CD4-positive, alpha-beta T cell treated with Interleukin-4 for 4 hours (primary cell): ENCODE measurements around the gene NHLRC4.

Source experiments
- DNase-seq: peaks from one replicate; pipeline ENCODE4 v3.0.0-alpha.2; 2020

Gene NHLRC4

GRCh38 chr16:554640-555365 lies 12.0 kb upstream of the NHLRC4 start:
- DNase-seq: no peak

- no peak for DNase-seq
These were observed 11.0 kb upstream of the NHLRC4 start for GRCh38 chr16:555528-556473.

DNA sequence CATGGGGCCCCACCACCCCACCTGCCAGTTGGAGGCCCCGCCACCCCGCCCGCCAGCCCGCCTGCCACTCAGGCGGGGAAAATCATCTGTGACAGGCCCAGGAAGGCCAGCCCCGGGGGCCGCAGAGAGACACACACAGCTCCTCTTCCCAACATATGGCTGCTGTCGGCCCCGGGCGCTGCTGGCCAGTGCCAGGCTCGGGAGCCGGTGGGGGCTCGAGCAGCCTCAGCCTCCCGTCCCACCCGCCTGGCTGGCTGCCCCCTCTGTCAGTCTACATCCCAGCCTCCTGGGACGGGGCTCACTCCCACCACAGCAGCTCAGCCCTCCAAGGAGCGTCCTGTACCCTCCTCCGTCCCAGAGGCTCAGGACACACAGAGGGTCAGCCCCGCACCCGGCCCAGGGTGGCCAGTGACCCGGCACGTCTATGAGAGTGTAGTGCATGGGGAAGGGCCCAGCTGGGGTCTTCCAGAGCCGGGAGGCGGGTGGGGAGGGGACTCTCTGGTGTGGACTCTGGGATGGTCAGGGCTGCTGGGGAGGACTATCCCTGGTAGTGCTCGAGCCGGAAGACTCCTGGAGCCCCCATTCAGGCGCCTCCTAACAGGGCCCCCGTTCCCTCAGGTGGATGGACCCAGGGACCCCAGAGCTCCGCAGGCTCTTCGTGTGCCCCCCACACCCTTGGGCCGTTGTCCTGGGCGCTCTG lies 10.2 kb upstream of the NHLRC4 start:
- no peak for DNase-seq

DNA sequence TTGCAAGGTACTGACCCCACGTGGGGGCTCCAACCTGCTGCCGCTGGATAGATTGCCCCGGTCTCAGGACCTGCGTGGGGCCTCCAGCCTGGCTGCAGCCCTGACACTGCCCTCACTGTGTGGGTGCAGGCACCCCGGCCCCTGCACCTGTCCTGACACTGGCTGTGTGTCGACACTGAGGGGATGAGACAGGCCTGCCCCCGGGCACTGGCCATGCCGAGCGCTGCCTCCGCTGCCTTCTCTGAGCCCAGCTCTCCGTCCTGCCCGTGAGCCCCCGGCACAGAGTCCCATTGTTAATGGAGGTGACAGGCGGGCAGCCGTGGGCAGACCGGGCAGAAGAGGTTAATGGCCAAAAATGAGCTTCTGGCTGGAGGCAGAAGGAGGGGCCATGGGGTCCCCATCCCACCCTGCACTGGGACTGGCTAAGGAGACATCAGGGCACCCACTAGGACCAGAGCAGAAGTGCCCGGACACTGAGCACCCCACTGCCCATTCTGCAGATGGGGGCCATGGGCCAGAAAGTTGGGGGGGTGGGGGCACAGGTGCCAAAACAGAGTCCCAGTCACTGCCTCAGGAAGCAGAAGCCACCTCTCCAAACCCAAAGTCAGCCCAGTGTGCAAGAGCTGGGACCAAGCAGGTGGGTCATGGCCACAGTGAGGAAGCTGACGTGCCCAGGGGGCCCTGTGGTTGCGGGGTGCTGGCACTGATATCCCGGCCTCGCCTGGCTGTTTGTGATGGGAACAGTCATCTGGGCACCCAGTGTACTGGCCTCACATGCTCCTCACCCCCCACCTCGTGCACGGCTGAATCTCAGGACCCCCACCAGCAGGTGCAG lies 9.1 kb upstream of the NHLRC4 start:
- no peak for DNase-seq

GRCh38 chr16:558298-559020 lies 8.3 kb upstream of the NHLRC4 start:
- no peak for DNase-seq

DNA sequence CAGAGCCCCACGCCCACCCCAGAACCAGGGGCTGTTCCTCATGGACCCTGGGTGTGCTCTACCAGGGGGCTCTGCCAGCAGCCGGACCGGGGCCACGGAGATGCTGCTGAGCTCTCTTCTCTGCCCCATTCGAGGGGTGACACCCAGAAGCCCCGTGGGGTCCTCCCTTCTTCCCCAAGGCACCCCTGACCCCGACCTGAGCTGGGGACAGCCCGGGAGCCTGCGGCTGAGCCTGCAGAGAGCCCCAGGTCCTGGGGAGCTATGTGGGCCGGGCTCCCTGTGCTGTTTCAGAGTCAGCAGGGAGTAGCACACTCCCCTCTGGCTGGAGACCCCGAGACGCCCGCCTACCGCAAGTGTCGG lies 7.8 kb upstream of the NHLRC4 start:
- no peak for DNase-seq

DNA sequence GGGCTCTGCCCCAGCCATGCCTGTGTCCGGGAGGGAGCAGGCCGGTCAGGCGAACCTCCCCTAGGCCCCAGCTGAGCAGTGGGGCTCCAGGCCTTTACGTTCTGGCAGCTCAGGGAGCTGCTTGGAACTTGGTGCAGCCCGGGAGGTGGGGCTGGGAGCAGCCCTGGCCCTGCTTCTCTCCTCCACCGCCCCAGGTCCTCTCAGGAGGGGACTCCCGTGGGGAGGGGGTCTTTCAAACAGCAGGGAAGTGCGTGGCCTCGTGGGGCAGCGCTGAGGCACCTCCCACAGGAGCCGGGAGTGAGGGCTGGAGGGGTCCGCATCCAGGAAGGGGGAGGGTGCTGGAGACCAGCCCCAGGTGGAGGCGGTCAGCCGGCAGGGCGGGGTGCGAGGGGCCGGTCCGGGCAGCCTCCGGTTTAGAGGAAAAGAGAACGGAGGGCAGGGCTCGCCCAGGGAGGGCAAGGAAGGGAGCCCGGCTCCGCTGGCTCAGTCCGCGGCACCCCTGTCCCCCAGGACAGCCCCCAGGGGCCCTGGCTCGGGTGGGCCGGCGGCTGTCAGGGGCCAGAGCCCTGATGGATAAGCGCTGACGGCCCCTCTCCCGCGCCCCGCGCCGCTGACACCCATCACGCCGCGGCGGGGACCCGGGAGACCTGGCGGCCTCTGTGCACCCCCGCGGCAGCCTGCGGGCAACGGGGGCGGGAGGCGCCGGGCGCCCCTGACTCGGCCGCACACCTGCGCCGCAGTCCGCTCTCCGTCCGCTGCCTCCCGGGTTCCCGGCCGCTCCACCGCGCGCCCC lies 7.2 kb upstream of the NHLRC4 start:
- DNase-seq: no peak

- DNase-seq: no peak
These were observed 6.6 kb upstream of the NHLRC4 start, which contains the start of gene PRR35 for GRCh38 chr16:560204-560700. PRR35 (plus strand) TSS chr16:560394; CDS start chr16:563295, 2,901 bp downstream.

DNA sequence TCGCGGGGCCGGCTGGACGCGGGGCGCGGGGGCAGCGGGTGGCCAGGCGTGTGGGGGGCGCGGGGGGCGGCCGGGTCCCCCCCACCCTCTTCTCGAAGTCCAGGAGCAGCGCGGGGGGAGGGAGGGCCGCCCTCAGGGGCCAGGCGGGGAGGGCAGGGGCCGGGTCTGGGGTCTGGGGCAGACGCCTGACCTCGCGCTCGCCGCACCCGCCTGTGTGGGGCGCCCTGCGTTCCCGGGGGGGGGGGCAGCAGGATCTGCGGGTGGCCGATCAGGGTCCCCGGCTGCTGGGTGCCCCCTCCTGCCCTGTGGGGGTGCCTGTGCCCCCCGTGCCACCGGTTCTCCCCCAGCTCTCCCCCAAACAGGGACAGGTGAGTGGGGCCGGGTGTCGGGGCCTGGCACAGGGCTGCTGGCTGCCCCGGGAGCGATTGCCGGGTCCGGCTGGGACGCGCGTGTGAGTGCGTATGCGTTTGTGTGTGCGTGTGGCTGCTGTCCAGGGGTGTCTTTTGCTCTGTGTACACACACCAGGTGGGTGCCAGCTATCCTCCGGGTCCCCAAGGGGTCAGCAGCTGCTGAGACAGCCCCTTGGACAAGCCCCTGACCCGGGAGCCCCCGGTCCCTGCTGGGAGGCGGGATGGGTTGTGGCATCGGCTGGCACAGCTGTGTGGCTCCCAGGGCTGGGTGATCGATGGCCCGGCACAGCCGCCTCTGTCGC lies 5.9 kb upstream of the NHLRC4 start:
- no peak for DNase-seq

GRCh38 chr16:561413-561794 lies 5.4 kb upstream of the NHLRC4 start:
- no peak for DNase-seq

DNA sequence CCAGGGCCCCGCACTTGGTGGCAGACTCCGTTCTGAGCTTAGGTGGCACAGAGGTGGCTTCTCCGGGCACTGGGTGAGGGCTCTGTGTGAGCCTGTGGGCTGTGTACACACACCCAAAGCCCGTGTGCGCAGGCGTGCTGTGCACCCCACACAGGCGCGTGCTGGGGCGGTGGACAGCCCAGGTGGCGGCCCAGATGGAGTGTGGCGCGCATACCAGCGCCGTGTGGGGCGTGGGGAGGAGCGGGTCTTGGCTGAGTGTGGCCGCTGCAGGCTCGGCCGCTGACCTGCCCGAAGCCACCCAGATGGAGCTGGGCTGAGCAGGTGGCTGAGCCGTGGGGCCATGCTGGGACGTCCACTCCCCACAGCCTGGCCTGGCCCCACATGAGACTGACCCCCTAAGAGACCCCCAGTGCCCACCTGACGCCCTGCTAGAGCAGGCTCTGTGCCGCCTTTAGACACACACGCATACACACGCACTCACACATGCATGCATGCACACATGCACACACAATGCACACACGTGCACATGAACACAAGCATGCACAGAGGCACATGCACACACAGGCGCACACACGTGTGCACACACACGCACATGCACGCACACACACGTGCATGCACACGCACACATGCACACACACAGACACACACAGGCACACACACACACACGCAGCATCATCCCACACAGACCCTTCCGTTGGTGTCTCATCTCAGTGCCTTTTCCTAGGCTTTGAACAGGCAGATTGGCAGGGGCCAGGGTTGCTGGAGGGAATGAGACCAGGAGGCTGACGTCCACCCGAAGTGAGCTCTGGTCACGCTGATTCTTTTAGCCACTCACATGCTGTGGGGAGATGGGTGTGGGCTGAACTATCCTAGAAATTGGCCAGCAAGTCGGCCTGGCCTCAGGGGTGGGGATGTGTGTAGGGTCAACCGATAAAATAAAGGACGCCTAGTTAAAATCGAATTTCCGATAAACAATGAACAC lies 4.6 kb upstream of the NHLRC4 start:
- DNase-seq: no peak

DNA sequence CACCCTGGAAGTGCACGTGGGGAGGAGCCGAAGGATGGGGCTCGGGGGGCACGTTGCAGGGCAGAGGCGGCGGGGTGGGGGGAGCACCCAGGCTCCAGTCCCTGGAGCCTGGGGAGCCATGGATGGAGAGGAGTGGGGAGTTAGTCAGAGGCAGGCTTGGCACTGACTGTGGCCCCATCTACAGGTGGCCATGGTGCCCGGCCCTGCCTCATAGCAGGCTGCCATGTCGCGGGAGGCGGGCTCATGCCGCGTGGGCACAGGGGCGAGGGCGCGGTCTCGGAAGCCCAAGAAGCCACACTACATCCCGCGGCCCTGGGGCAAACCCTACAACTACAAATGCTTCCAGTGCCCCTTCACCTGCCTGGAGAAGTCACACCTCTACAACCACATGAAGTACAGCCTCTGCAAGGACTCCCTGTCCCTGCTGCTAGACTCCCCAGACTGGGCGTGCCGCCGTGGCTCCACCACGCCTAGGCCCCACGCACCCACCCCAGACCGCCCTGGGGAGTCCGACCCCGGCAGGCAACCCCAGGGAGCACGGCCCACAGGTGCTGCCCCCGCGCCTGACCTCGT lies 3.6 kb upstream of the NHLRC4 start:
- DNase-seq: no peak

DNA sequence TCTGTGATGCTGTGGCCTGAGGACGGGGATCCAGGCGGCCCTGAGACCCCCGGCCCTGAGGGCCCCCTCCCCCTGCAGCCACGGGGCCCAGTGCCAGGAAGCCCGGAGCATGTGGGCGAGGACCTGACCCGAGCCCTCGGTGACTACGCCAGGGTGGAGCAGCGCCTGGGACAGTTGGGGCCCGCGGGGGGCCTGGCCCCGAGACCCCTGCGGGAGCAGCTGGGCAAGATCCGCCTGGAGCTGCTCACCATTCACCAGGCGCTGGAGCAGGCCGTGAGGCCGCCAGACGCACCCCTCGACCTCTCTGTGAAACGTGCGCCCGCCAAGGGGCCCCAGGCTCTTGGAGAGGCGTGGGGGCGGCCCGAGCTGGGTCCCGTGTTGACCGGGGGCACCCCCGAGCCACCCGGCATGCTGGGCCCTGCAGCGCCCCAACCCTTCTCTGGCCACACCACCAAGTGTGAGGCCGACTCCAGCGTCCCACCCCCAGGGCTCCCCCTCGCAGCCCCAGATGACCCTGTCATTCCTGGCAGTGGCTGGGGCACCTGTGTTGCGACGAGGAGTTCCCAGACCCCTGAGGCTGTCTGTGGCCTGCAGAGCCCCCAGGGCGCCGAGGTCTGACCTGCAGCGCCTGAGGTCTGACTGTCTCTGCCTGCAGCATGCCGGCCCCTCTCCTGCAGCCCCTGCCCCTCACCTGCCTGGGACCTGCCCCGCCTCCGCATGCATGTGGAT lies 2.0 kb upstream of the NHLRC4 start:
- no peak for DNase-seq

- no peak for DNase-seq
These were observed 1.1 kb upstream of the NHLRC4 start for GRCh38 chr16:565419-566330.

- DNase-seq: no peak
These were observed 810 bp downstream of the NHLRC4 start for GRCh38 chr16:567373-568256.
